Fibroblast of skin of right quadriceps (primary cell): ENCODE data around the gene RHOH.
A peak's percentile ranks its signal among the peaks of the same experiment; 100 is the strongest.

Source experiments
- DNase-seq: peaks from one replicate; pipeline ENCODE4 v3.0.0-alpha.2; 2013

The RHOH gene

GRCh38 chr4:40190465-40190864 lies 6.4 kb upstream of the RHOH start:
- no peak for DNase-seq

GRCh38 chr4:40190880-40191815 lies 5.7 kb upstream of the RHOH start:
- DNase-seq: no peak

- DNase-seq: no peak
Observed at GRCh38 chr4:40192114-40193015, 4.5 kb upstream of the RHOH start.

GRCh38 chr4:40193016-40193571 lies 3.7 kb upstream of the RHOH start:
- DNase-seq: no peak

- DNase-seq: no peak
Observed at GRCh38 chr4:40193578-40193977, 3.3 kb upstream of the RHOH start.

- peak; percentile 30 for DNase-seq
Observed at GRCh38 chr4:40194602-40195161, 2.1 kb upstream of the RHOH start.

- no peak for DNase-seq
Observed at GRCh38 chr4:40195182-40196177, 1.4 kb upstream of the RHOH start.

GRCh38 chr4:40196272-40196671 lies 559 bp upstream of the RHOH start:
- no peak for DNase-seq

GRCh38 chr4:40197879-40198689 lies 1.3 kb downstream of the RHOH start:
- DNase-seq: no peak

GRCh38 chr4:40199179-40199670 lies 2.4 kb downstream of the RHOH start:
- no peak for DNase-seq

GRCh38 chr4:40199999-40200874 lies 3.4 kb downstream of the RHOH start:
- DNase-seq: no peak

GRCh38 chr4:40200875-40201801 lies 4.3 kb downstream of the RHOH start:
- DNase-seq: no peak

GRCh38 chr4:40201898-40202297 lies 5.1 kb downstream of the RHOH start:
- DNase-seq: no peak

GRCh38 chr4:40202474-40202873 lies 5.6 kb downstream of the RHOH start:
- DNase-seq: no peak

- DNase-seq: no peak
Observed at GRCh38 chr4:40204507-40205258, 7.9 kb downstream of the RHOH start.

- DNase-seq: no peak
Observed at GRCh38 chr4:40205259-40206198, 8.7 kb downstream of the RHOH start.
